NCI-H146 treated with DMSO at 0.1 percent for 48 hours (cell line): Measurements from ENCODE around the gene SCG5.

ENCODE experiments used
- DNase-seq: peaks from one replicate; lab custom pipeline; 2025; ENCODE audit not compliant: unreplicated experiment; lab: John Stamatoyannopoulos, UW

The SCG5 gene

GRCh38 chr15:32690941-32691688, 49.6 kb downstream of the SCG5 start:
- DNase-seq = no peak

- DNase-seq = no peak
Observed at GRCh38 chr15:32691689-32692038, 50.2 kb downstream of the SCG5 start.

- DNase-seq = no peak
Observed at GRCh38 chr15:32692286-32692685, 50.8 kb downstream of the SCG5 start.

GRCh38 chr15:32694222-32694983, 52.9 kb downstream of the SCG5 start:
- DNase-seq = no peak

- no peak for DNase-seq
Observed at GRCh38 chr15:32698773-32699390, 57.4 kb downstream of the SCG5 start.

GRCh38 chr15:32700501-32701150, 59.1 kb downstream of the SCG5 start:
- DNase-seq = no peak

GRCh38 chr15:32701863-32702262, 60.4 kb downstream of the SCG5 start:
- no peak for DNase-seq

GRCh38 chr15:32704395-32704981, 63.0 kb downstream of the SCG5 start:
- DNase-seq = no peak

GRCh38 chr15:32705446-32705845, 63.9 kb downstream of the SCG5 start:
- DNase-seq = no peak

- DNase-seq = no peak
Observed at GRCh38 chr15:32706704-32707103, 65.2 kb downstream of the SCG5 start.

GRCh38 chr15:32707436-32707835, 65.9 kb downstream of the SCG5 start:
- DNase-seq = no peak

- DNase-seq = no peak
Observed at GRCh38 chr15:32709295-32710033, 68.0 kb downstream of the SCG5 start.

- no peak for DNase-seq
Observed at GRCh38 chr15:32715276-32715675, 73.8 kb downstream of the SCG5 start.

GRCh38 chr15:32716216-32716914, 74.9 kb downstream of the SCG5 start:
- no peak for DNase-seq

- no peak for DNase-seq
Observed at GRCh38 chr15:32716915-32717425, 75.5 kb downstream of the SCG5 start.

- DNase-seq = no peak
Observed at GRCh38 chr15:32717426-32718226, 76.1 kb downstream of the SCG5 start, which contains the start of gene GREM1. Gene GREM1 (plus strand): TSS chr15:32718004. CDS start chr15:32730691, 12,687 bp downstream.

- no peak for DNase-seq
Observed at GRCh38 chr15:32718227-32718820, 76.8 kb downstream of the SCG5 start.
